OCI-LY3 (cell line): ENCODE data around the gene DNASE1L1.
"Not testable (repeated sequence)": the region's sequence is repeated elsewhere in the genome, so short reads cannot be mapped to it uniquely, and the experiment has no call there.

Source experiments
- H2AFZ ChIP-seq: fragments of 200-600, 300-600 bp; shearing (Covaris generic); 2 replicates; pipeline ENCODE4 v1.6.0; 2014; ENCODE audit warnings: antibody characterized with exemption, low read depth, low read length
- H3K27ac ChIP-seq: fragments of 200-600, 300-600 bp; sonication (generic); 2 replicates; pipeline ENCODE4 v1.5.1; 2014; ENCODE audit warnings: mild to moderate bottlenecking, low read length, moderate library complexity, mixed read lengths
- H3K27me3 ChIP-seq: fragments of 200-600, 300-600 bp; sonication (generic); 2 replicates; pipeline ENCODE4 v1.6.1; 2014; ENCODE audit warnings: low read depth, low read length, mixed read lengths
- H3K36me3 ChIP-seq: fragments of 200-600, 300-600 bp; sonication (generic); replicated peaks from 2 replicates; pipeline ENCODE3; 2014; ENCODE audit warnings: low read depth, low read length, mixed read lengths
- H3K4me1 ChIP-seq: fragments of 300-600, 200-600 bp; sonication (generic); 2 replicates; pipeline ENCODE4 v1.6.1; 2014; ENCODE audit warnings: low read length, mixed read lengths
- H3K4me2 ChIP-seq: fragments of 200-600, 300-600 bp; sonication (generic); 2 replicates; pipeline ENCODE4 v1.6.1; 2014; ENCODE audit warnings: low read length, mixed read lengths
- H3K4me3 ChIP-seq: fragments of 300-600, 200-600 bp; sonication (generic); 2 replicates; pipeline ENCODE4 v1.5.1; 2014; ENCODE audit warnings: antibody characterized with exemption, mild to moderate bottlenecking, low read length, moderate library complexity
- H3K79me2 ChIP-seq: fragments of 300-600, 200-600 bp; shearing (Covaris generic); 2 replicates; pipeline ENCODE4 v1.6.1; 2014; ENCODE audit warnings: mild to moderate bottlenecking, low read length, mixed read lengths
- H3K9ac ChIP-seq: fragments of 300-600, 200-600 bp; shearing (Covaris generic); 2 replicates; pipeline ENCODE4 v1.6.0; 2014; ENCODE audit warnings: mild to moderate bottlenecking, low read length, moderate library complexity
- H3K9me3 ChIP-seq: fragments of 200-600, 300-600 bp; shearing (Covaris generic); 2 replicates; pipeline ENCODE4 v1.6.1; 2014; ENCODE audit warnings: low read length, mixed read lengths; ENCODE audit not compliant: insufficient read depth
- H4K20me1 ChIP-seq: fragments of 200-600, 300-600 bp; sonication (generic); 2 replicates; pipeline ENCODE4 v1.6.1; 2016; ENCODE audit warnings: low read length, mixed read lengths; ENCODE audit not compliant: insufficient read depth
- CTCF ChIP-seq: fragments of 200-600, 300-600 bp; sonication (generic); IDR thresholded peaks from 2 replicates; pipeline ENCODE4 v1.5.1; 2014; ENCODE audit warnings: antibody characterized with exemption, low read length, low read depth
- EZH2phosphoT487 ChIP-seq: fragments of 200-600 bp; shearing (Covaris generic); IDR thresholded peaks from 2 replicates; pipeline ENCODE4 v1.6.1; 2018; ENCODE audit warnings: antibody characterized with exemption, mixed run types, low read depth

Gene DNASE1L1

GRCh38 chrX:154401045-154401799 is 7.8 kb downstream of the DNASE1L1 start:
- no peak overlapping the region for H2AFZ ChIP-seq
- no peaks in the 10 kb centered on the region for H3K27me3 ChIP-seq
- H4K20me1 ChIP-seq, result peaks cover 11% of the 10 kb centered on the region; the same call in 1 of the 2 replicates
- TF ChIP-seq EZH2phosphoT487 (no peak), CTCF (no peak)
- no peak overlapping the region for H3K9ac ChIP-seq
- no peak overlapping the region for H3K4me3 ChIP-seq
- H3K4me1 ChIP-seq, result peaks cover 11% of the 10 kb centered on the region
- peaks cover 27% of the 10 kb centered on the region for H3K36me3 ChIP-seq
- peak overlapping the region; percentile 28 for H3K27ac ChIP-seq
- H3K4me2 ChIP-seq, result no peak overlapping the region
- no peaks in the 10 kb centered on the region for H3K9me3 ChIP-seq
- H3K79me2 ChIP-seq, result peaks cover 26% of the 10 kb centered on the region

- Histone ChIP-seq H3K4me1 (peaks cover 11% of the 10 kb centered on the region), H3K36me3 (peaks cover 27% of the 10 kb centered on the region), H3K79me2 (peaks cover 26% of the 10 kb centered on the region), H4K20me1 (peaks cover 11% of the 10 kb centered on the region; the same call in 1 of the 2 replicates)
- not testable (repeated sequence) for H3K4me3 ChIP-seq, H3K9me3 ChIP-seq, H3K27ac ChIP-seq, H3K4me2 ChIP-seq, H3K9ac ChIP-seq, H2AFZ ChIP-seq, H3K27me3 ChIP-seq
These were observed 8.7 kb downstream of the DNASE1L1 start for GRCh38 chrX:154400369-154400817.

GRCh38 chrX:154399527-154400368 is 9.3 kb downstream of the DNASE1L1 start:
- peaks cover 11% of the 10 kb centered on the region for H3K4me1 ChIP-seq
- TF ChIP-seq EZH2phosphoT487, result no peak
- TF ChIP-seq CTCF, result no peak
- peak overlapping the region; percentile 97 for H3K9ac ChIP-seq
- no peak overlapping the region for H2AFZ ChIP-seq
- peak overlapping the region; percentile 100 for H3K4me2 ChIP-seq
- peaks cover 26% of the 10 kb centered on the region for H3K79me2 ChIP-seq
- H3K9me3 ChIP-seq, result no peaks in the 10 kb centered on the region
- peaks cover 27% of the 10 kb centered on the region for H3K36me3 ChIP-seq
- peaks cover 11% of the 10 kb centered on the region; the same call in 1 of the 2 replicates for H4K20me1 ChIP-seq
- peak overlapping the region; percentile 92 for H3K27ac ChIP-seq
- no peaks in the 10 kb centered on the region for H3K27me3 ChIP-seq
- H3K4me3 ChIP-seq, result peak overlapping the region; percentile 92

- TF ChIP-seq EZH2phosphoT487 (no peak), CTCF (peak; percentile 72)
- Histone ChIP-seq H3K36me3 (peaks cover 27% of the 10 kb centered on the region), H3K4me3 (peak overlapping the region; percentile 92), H3K4me1 (peaks cover 11% of the 10 kb centered on the region), H3K9ac (peak overlapping the region; percentile 97), H3K79me2 (peaks cover 26% of the 10 kb centered on the region), H4K20me1 (peaks cover 11% of the 10 kb centered on the region; the same call in 1 of the 2 replicates), H3K9me3 (no peaks in the 10 kb centered on the region), H2AFZ (no peak overlapping the region), H3K27ac (peak overlapping the region; percentile 92), H3K4me2 (peak overlapping the region; percentile 100), H3K27me3 (no peaks in the 10 kb centered on the region)
These were observed 10.2 kb downstream of the DNASE1L1 start for GRCh38 chrX:154398668-154399526.
